Measurements from ENCODE around the gene TRAPPC2. TPM values are rescaled to one million over a fixed set of nuclear protein-coding genes. Genes with fewer than 3 reads are reported as not detected.
"Not testable (repeated sequence)": the region's sequence is repeated elsewhere in the genome, so short reads cannot be mapped to it uniquely, and the experiment has no call there.

Gene TRAPPC2
- total RNA-seq, 4 donors from 2014 or later = 9.7 to 16.9 (median 12.0) TPM

DNA sequence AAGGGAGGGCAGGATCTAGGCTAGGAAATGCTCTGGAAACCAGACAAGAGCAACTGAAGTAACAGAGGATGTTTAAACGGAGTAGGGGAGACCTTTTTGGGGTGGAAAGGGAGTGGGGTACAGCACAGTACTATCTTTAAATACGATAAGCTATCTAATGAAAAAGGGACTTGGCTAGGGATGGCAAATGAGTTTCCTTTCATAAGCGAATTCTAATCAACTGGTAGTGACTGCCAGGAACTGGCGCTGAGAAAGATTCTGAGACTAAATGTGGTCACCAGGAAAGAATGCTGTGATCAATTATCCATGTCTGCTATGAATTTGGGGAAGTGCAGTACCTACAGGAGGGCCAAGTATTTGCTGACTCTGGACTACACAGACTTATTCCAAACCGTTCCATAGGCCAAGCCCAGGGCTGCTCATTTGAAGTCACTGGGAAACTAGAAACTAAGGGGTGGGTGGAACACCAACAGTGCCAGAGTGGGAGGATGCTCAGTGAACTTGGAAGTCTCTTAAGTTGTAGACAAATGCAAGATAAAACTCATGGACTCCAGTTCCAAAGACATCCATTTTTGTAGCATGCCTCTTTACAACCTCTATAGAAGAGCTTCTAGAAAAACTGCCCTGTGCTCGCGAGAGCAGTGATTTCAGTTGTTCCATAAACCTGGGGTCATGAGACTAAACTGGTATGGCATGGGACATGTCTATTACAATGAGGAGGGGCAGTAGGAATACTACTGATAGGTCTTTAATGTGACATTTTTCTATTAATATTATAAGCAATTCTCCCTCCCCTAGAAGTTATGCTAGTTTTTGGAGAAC is 2.0 kb downstream of the TRAPPC2 start:
- DNase-seq (ENCODE audit: low spot score in 2 of 2) = no peak
- Histone ChIP-seq H3K9me3 (no peaks in the 10 kb centered on the region), H3K36me3 (no peaks in the 10 kb centered on the region), H3K4me1 (peaks cover 20% of the 10 kb centered on the region), H3K27me3 (no peaks in the 10 kb centered on the region), H3K4me3 (no peak overlapping the region), H3K27ac (no peak overlapping the region)
- TF ChIP-seq EP300 (IDR thresholded peaks at IDR 0.05) (no peak), POLR2A (IDR thresholded peaks at IDR 0.05) (no peak), POLR2AphosphoS5 (IDR thresholded peaks at IDR 0.05) (no peak)
- TF ChIP-seq, protein P1, sequence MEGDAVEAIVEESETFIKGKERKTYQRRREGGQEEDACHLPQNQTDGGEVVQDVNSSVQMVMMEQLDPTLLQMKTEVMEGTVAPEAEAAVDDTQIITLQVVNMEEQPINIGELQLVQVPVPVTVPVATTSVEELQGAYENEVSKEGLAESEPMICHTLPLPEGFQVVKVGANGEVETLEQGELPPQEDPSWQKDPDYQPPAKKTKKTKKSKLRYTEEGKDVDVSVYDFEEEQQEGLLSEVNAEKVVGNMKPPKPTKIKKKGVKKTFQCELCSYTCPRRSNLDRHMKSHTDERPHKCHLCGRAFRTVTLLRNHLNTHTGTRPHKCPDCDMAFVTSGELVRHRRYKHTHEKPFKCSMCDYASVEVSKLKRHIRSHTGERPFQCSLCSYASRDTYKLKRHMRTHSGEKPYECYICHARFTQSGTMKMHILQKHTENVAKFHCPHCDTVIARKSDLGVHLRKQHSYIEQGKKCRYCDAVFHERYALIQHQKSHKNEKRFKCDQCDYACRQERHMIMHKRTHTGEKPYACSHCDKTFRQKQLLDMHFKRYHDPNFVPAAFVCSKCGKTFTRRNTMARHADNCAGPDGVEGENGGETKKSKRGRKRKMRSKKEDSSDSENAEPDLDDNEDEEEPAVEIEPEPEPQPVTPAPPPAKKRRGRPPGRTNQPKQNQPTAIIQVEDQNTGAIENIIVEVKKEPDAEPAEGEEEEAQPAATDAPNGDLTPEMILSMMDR (IDR thresholded peaks at IDR 0.05) = no peak
- WGBS = 62% methylated on average over 7 of the region's 7 CpGs

DNA sequence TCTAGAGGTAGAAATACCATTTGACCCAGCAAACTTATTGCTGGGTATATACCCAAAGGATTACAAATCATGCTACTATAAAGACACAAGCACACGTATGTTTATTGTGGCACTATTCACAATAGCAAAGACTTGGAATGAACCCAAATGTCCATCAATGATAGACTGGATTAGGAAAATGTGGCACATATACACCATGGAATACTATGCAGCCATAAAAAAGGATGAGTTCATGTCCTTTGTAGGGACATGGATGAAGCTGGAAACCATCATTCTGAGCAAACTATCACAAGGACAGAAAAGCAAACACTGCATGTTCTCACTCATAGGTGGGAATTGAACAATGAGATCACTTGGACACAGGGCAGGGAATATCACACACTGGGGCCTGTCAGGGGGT is 3.9 kb downstream of the TRAPPC2 start:
- not testable (repeated sequence) for DNase-seq (ENCODE audit: low spot score in 2 of 2); H3K27ac ChIP-seq; H3K36me3 ChIP-seq; H3K27me3 ChIP-seq; H3K9me3 ChIP-seq; H3K4me3 ChIP-seq
- H3K4me1 ChIP-seq = peaks cover 13% of the 10 kb centered on the region
- WGBS = 92% methylated on average over 1 of the region's 1 CpG

DNA sequence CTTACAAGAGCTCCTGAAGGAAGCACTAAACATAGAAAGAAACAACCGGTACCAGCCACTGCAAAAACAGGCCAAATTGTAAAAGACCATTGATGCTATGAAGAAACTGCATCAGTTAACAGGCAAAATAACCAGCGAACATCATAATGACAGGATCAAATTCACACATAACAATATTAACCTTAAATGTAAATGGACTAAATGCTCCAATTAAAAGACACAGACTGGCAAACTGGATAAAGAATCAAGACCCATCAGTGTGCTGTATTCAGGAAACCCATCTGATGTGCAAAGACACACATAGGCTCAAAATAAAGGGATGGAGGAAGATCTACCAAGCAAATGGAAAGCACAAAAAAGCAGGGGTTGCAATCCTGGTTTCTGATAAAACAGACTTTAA is 7.8 kb downstream of the TRAPPC2 start:
- H3K27me3 ChIP-seq; H3K4me3 ChIP-seq; DNase-seq (ENCODE audit: low spot score in 2 of 2); H3K27ac ChIP-seq; H3K4me1 ChIP-seq; H3K9me3 ChIP-seq; H3K36me3 ChIP-seq: not testable (repeated sequence)
- WGBS = 90% methylated on average over 2 of the region's 2 CpGs

DNA sequence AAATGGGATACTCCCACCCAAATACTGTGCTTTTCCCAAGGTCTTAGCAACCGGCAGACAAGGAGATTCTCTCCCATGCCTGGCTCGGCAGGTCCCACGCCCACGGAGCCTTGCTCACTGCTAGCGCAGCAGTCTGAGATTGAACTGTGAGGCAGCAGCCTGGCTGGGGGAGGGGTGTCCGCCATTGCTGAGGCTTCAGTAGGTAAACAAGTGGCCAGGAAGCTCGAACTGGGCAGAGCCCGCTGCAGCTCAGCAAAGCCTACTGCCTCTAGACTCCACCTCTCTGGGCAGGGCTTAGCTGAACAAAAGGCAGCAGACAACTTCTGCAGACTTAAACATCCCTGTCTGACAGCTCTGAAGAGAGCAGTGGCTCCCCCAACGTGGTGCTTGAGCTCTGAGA is 9.5 kb downstream of the TRAPPC2 start:
- not testable (repeated sequence) for H3K9me3 ChIP-seq; H3K4me1 ChIP-seq; DNase-seq (ENCODE audit: low spot score in 2 of 2); H3K27ac ChIP-seq; H3K4me3 ChIP-seq; H3K36me3 ChIP-seq; H3K27me3 ChIP-seq
- 89% methylated on average over 9 of the region's 9 CpGs for WGBS

DNA sequence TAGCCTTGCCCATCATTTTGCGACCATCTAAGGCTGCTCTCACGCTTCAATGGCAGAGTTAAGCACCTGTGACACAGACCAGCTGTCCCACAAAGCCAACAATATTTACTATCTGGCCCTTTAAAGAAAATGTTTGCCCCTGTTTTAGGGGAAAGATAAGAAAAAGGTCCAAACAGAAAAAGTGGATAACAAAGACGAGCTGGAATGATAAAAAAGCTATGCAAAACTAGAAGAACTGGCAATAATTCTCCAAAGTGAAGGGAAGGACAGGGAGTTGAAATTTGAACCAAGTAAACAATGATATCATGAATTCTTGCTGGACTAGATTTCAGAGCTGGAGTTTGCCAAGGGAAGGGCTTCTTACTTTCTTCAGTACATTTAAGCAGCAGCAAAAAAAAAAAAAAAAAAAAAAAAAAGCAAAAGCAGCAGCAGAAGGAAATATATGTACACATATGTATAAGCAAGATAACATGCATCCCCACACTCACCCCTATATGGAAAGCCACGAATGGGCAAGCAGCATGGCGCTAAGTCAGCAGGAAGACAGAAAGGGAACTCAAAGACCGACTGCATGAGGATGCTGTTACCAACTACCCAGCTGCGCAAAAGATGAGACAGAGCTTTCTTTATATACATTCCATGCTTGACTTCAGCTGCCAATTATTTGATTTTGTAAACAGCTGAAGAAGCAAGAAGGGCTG is 12.5 kb downstream of the TRAPPC2 start:
- no peak overlapping the region for H3K4me3 ChIP-seq
- TF ChIP-seq, protein P1 (IDR thresholded peaks at IDR 0.05) = no peak
- TF ChIP-seq EP300 (IDR thresholded peaks at IDR 0.05) (no peak), POLR2A (IDR thresholded peaks at IDR 0.05) (no peak), POLR2AphosphoS5 (IDR thresholded peaks at IDR 0.05) (no peak)
- H3K4me1 ChIP-seq = peaks cover 8% of the 10 kb centered on the region
- peak overlapping the region; percentile 41 for H3K27ac ChIP-seq
- WGBS = 60% methylated on average over 7 of the region's 7 CpGs
- no peaks in the 10 kb centered on the region for H3K36me3 ChIP-seq
- no peak for DNase-seq (ENCODE audit: low spot score in 2 of 2)
- no peaks in the 10 kb centered on the region for H3K9me3 ChIP-seq
- no peaks in the 10 kb centered on the region for H3K27me3 ChIP-seq

DNA sequence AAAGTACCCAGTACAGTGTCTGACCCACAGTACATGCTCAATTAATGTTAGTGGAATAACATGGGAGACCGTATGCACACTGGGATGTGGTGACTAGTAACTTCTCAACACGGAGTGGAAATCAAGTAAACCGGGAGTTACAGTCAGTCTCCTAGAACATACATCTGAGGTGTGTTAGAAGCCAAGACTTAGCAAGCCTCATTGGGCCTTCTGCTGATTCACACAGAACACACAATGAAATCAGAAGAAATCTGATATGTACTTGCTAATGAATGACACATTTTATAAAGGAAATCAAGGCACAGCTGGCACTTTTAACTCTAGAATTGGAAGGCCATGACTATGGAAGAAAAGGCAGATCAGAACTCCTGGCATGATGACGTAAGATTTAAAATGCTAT is 13.0 kb downstream of the TRAPPC2 start:
- Histone ChIP-seq H3K36me3 (no peaks in the 10 kb centered on the region), H3K4me3 (no peak overlapping the region), H3K9me3 (no peaks in the 10 kb centered on the region), H3K4me1 (peaks cover 8% of the 10 kb centered on the region), H3K27ac (peak overlapping the region; percentile 41), H3K27me3 (no peaks in the 10 kb centered on the region)
- TF ChIP-seq EP300 (IDR thresholded peaks at IDR 0.05) = no peak
- WGBS = 83% methylated on average over 4 of the region's 4 CpGs
- no peak for DNase-seq (ENCODE audit: low spot score in 2 of 2)

DNA sequence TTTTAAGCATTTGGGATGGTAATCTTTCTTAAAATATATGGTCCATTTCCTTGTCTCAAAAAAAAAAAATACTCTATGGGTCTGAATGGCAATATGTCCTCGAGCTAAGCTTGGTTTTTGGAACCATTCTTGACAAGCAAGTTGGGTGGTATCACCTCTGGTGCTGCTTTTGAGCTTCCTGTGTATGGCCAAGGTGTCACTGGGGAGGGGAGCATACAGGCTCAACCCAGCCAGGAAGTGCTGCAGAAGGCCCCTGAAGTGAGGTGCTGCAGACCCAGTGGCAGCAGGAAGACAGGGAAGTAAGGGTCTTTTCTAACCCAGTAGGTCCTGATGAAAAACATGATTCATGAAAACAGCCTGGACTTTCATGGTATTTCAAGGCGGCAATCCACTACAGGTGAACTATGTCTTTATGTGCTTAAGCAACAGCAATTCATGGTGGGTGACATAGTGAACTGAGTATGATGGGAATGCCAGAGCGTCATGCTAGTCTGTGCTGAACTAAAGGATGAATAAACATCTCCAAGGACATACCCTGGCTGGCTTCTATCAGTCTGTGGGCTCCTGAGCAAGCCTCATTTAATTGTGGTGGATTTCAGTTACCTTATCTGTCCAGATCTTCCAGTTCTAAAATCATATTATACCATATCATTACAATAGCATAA is 15.1 kb downstream of the TRAPPC2 start:
- 90% methylated on average over 3 of the region's 3 CpGs for WGBS
- TF ChIP-seq POLR2A (IDR thresholded peaks at IDR 0.05) (no peak), POLR2AphosphoS5 (IDR thresholded peaks at IDR 0.05) (no peak), EP300 (IDR thresholded peaks at IDR 0.05) (no peak)
- TF ChIP-seq, protein P1 (IDR thresholded peaks at IDR 0.05) = no peak
- Histone ChIP-seq H3K4me1 (peaks cover 8% of the 10 kb centered on the region), H3K36me3 (no peaks in the 10 kb centered on the region), H3K27me3 (no peaks in the 10 kb centered on the region), H3K9me3 (no peaks in the 10 kb centered on the region), H3K4me3 (no peak overlapping the region), H3K27ac (no peak overlapping the region)
- no peak for DNase-seq (ENCODE audit: low spot score in 2 of 2)
